Endothelial cell of umbilical vein (primary cell): ENCODE data around the gene ALKBH5. TPM values are rescaled to one million over a fixed set of nuclear protein-coding genes. Genes with fewer than 3 reads are reported as not detected.

ENCODE experiments used
- BruUV-seq: library from RNA; stranded (reverse); fragments of 400-500 nt; replicated peaks from 2 replicates; lab custom pipeline; 2021; lab: Mats Ljungman, UMichigan
- CTCF ChIA-PET: fragments of 300-600, 350-600 bp; sonication (Branson Sonifier 250); formaldehyde crosslinking; loops from one replicate; lab custom pipeline; 2021; ENCODE audit warnings: antibody characterized with exemption, inconsistent platforms; lab: Charles Lee
- POLR2A ChIA-PET: fragments of 300-600, 350-600 bp; sonication (Branson Sonifier 250); formaldehyde crosslinking; loops from one replicate; lab custom pipeline; 2021; ENCODE audit warnings: antibody characterized with exemption, inconsistent platforms; lab: Charles Lee
- DNase-seq: peaks from one replicate; pipeline ENCODE4 v3.0.0-alpha.2; 2011; ENCODE audit warnings: low read depth, low spot score
- FAIRE-seq: peaks from 2 replicates; lab custom pipeline; 2011; peaks lifted over from hg19 to GRCh38; lab: Jason Lieb, UNC
- H2AFZ ChIP-seq: 2 replicates; pipeline ENCODE4 v1.6.0; 2012; ENCODE audit warnings: low read depth, low read length, control low read depth, inconsistent platforms
- H3K27ac ChIP-seq: 2 replicates; pipeline ENCODE4 v1.5.1; 2011; ENCODE audit warnings: low read depth, mild to moderate bottlenecking, control low read depth, low read length, moderate library complexity; ENCODE audit not compliant: insufficient read depth
- H3K27me3 ChIP-seq, 2 experiments: 2 replicates each; pipeline versions ENCODE4 v1.6.0 to v1.6.1; 2011; ENCODE audit warnings: low read length in 2 of 2, mixed read lengths in 1 of 2; ENCODE audit not compliant: control insufficient read depth in 2 of 2, insufficient read depth in 2 of 2
- H3K36me3 ChIP-seq, 2 experiments: 2 replicates in 1 of 2; 3 replicates in 1 of 2; pipeline ENCODE4 v1.5.1; 2011; ENCODE audit warnings: low read length in 2 of 2, mild to moderate bottlenecking in 1 of 2, moderate library complexity in 1 of 2; ENCODE audit not compliant: control insufficient read depth in 2 of 2, insufficient read depth in 2 of 2; ENCODE audit errors: extremely low read depth in 1 of 2
- H3K4me1 ChIP-seq: 3 replicates; pipeline ENCODE4 v1.5.1; 2011; ENCODE audit warnings: mild to moderate bottlenecking, low read length; ENCODE audit not compliant: control insufficient read depth, insufficient read depth; ENCODE audit errors: extremely low read depth
- H3K4me2 ChIP-seq: 2 replicates; pipeline ENCODE4 v1.6.1; 2011; ENCODE audit warnings: low read length, control low read depth, mixed read lengths; ENCODE audit not compliant: insufficient read depth
- H3K4me3 ChIP-seq, 3 experiments: fragments of 200-600 bp in 1 of 3; sonication (generic), shearing (Covaris generic) in 1 of 3; replicated peaks in 1 of 3; 2 replicates each; pipeline ENCODE4 v1.5.1; 2011 to 2016; ENCODE audit warnings: control low read depth in 3 of 3, low read length in 3 of 3, mild to moderate bottlenecking in 2 of 3, inconsistent platforms in 1 of 3, low read depth in 1 of 3, moderate library complexity in 1 of 3; ENCODE audit not compliant: insufficient read depth in 1 of 3
- H3K79me2 ChIP-seq: 2 replicates; pipeline ENCODE4 v1.6.0; 2012; ENCODE audit warnings: low read length, inconsistent platforms; ENCODE audit not compliant: control insufficient read depth, insufficient read depth
- H3K9ac ChIP-seq: replicated peaks from 2 replicates; pipeline ENCODE3; 2011; ENCODE audit warnings: low read length, control low read depth; ENCODE audit not compliant: insufficient read depth; ENCODE audit errors: extremely low read depth
- H3K9me1 ChIP-seq: replicated peaks from 3 replicates; pipeline ENCODE4 v1.6.0; 2011; ENCODE audit warnings: mild to moderate bottlenecking, low read length; ENCODE audit not compliant: control insufficient read depth, insufficient read depth; ENCODE audit errors: extremely low read depth
- H3K9me3 ChIP-seq: replicated peaks from 2 replicates; pipeline ENCODE4 v1.5.1; 2012; ENCODE audit warnings: low read length, inconsistent platforms; ENCODE audit not compliant: control insufficient read depth, insufficient read depth
- H4K20me1 ChIP-seq: replicated peaks from 2 replicates; pipeline ENCODE3; 2011; ENCODE audit warnings: mild to moderate bottlenecking, low read length; ENCODE audit not compliant: control insufficient read depth, insufficient read depth; ENCODE audit errors: extremely low read depth
- EZH2 ChIP-seq: IDR thresholded peaks from 2 replicates; pipeline ENCODE4 v1.6.1; 2012; ENCODE audit warnings: borderline replicate concordance, low read depth, mild to moderate bottlenecking, moderate library complexity, low read length, inconsistent platforms; ENCODE audit not compliant: severe bottlenecking
- FOS ChIP-seq: IDR thresholded peaks from 2 replicates; pipeline ENCODE4 v1.6.1; 2011; ENCODE audit warnings: mild to moderate bottlenecking, low read length, moderate library complexity, borderline replicate concordance; ENCODE audit not compliant: insufficient read depth
- GATA2 ChIP-seq: IDR thresholded peaks from 2 replicates; pipeline ENCODE4 v1.7.0; 2011; ENCODE audit warnings: low read depth, mild to moderate bottlenecking, moderate library complexity, mixed read lengths, low read length; ENCODE audit not compliant: insufficient read length, insufficient read depth
- JUN ChIP-seq: IDR thresholded peaks from 2 replicates; pipeline ENCODE4 v1.6.1; 2011; ENCODE audit warnings: borderline replicate concordance, low read depth; ENCODE audit not compliant: insufficient read length, insufficient read depth
- MYC ChIP-seq: IDR thresholded peaks from one replicate; pipeline ENCODE4 v1.6.1; 2011; ENCODE audit warnings: mild to moderate bottlenecking, low read depth, low read length
- POLR2A ChIP-seq: IDR thresholded peaks from 2 replicates; pipeline ENCODE4 v1.6.1; 2012; ENCODE audit warnings: low read depth, mild to moderate bottlenecking, control low read depth, low read length
- POLR2AphosphoS5 ChIP-seq: IDR thresholded peaks from 2 replicates; pipeline ENCODE4 v1.6.1; 2012; ENCODE audit warnings: low read depth, mild to moderate bottlenecking, control low read depth, low read length, moderate library complexity; ENCODE audit not compliant: insufficient read depth
- dilution Hi-C: fragments of 300-500 bp; cut with MboI; formaldehyde crosslinking; loops from one replicate; pipeline ENCODE4 v1.15.0; 2019; ENCODE audit warnings: low sequenced_read_pairs; ENCODE audit not compliant: extremely low pct_ligation_motif_present
- intact Hi-C: fragments of 100-400 bp; cut with micrococcal nuclease; formaldehyde crosslinking; loops from one replicate; pipeline ENCODE4 v1.10.0; 2022
- polyA plus RNA-seq, 4 experiments: library from polyadenylated mRNA; depleted of rRNA in 3 of 4; stranded (reverse) in 3 of 4; unstranded in 1 of 4; fragments of >200 nt; gene quantifications; 2 replicates each; pipeline versions ENCODE4 v1.2.1 to v1.2.3, GENCODE V29; 2011 to 2012; ENCODE audit warnings: missing spikeins in 1 of 4
- total RNA-seq: library from RNA; stranded (reverse); gene quantifications from 2 replicates; pipeline ENCODE4 v1.2.3, GENCODE V29; 2021
- TF ChIP-seq, protein P1 (sequence below): IDR thresholded peaks from 2 replicates; pipeline ENCODE4 v1.6.1; 2011; ENCODE audit not compliant: insufficient read depth, insufficient read length
- TF ChIP-seq, protein P2 (sequence below), 2 donors: IDR thresholded peaks; 1 replicate in 1 of 2; 2 replicates in 1 of 2; pipeline ENCODE4 v1.5.1; 2011; ENCODE audit warnings: low read length in 2 of 2, mild to moderate bottlenecking in 2 of 2, moderate library complexity in 2 of 2, control low read depth in 1 of 2, inconsistent platforms in 1 of 2, low read depth in 1 of 2; ENCODE audit not compliant: insufficient read depth in 1 of 2; ENCODE audit errors: extremely low read depth in 1 of 2

Gene ALKBH5
- total and polyA plus RNA-seq, 2 donors (not counting 3 experiments of a cell fraction or from before 2014, with no cell fraction given): 55.3 to 71.0 TPM

DNA sequence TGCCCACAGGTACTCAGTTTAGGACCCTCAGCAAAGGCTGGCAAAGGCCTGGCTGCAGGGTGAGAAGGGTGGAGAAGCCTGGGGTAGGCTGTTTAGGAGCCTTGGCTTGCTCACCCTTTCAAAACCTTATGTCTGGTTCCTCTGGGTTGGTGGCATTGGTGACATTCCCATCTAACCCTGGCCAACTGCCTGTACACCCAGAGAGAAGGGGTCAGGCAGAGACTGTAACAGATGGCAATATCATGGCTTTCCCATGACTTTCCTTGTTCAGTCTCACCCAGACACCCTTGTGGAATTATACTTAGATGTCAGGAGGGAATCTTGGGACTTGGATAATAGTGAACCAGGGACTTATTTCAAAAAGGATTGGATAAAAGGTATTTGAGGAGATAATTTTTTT, 23.3 kb downstream of the ALKBH5 start:
- Histone ChIP-seq H3K9ac (no peak overlapping the region), H3K4me2 (no peak overlapping the region), H3K9me3 (no peaks in the 10 kb centered on the region), H3K4me3 (no peak overlapping the region), H2AFZ (no peak overlapping the region), H3K4me1 (no peaks in the 10 kb centered on the region), H4K20me1 (no peaks in the 10 kb centered on the region), H3K36me3 (peaks cover 9 to 40% of the 10 kb centered on the region in 2 experiments), H3K27ac (no peak overlapping the region), H3K79me2 (peaks cover 22% of the 10 kb centered on the region), H3K27me3 (no peaks in the 10 kb centered on the region), H3K9me1 (no peaks in the 10 kb centered on the region)
- TF ChIP-seq FOS: no peak
- TF ChIP-seq MYC: no peak
- DNase-seq: no peak
- CTCF ChIA-PET: interaction anchor here (1.3 kb wide), 1 partner anchor 16 kb away, joined by 3 read pairs; no protein-coding TSS in a partner anchor
- POLR2A ChIA-PET: no interaction called here
- no peak for FAIRE-seq
- dilution Hi-C loops (no loop called here), intact Hi-C loops (no loop called here)
- no TSS peak for BruUV-seq

DNA sequence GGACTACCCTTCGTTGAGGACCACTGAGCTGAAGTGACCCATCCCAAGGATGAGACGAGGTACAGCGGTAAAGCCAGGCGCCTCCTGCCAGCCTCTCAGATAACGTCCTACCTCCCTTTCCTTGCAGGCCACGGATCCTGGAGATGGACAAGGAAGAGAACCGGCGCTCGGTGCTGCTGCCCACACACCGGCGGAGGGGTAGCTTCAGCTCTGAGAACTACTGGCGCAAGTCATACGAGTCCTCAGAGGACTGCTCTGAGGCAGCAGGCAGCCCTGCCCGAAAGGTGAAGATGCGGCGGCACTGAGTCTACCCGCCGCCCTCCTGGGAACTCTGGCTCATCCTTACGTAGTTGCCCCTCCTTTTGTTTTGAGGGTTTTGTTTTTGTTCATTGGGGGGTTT, 24.5 kb downstream of the ALKBH5 start:
- Histone ChIP-seq H3K4me2 (no peak overlapping the region), H3K4me1 (no peaks in the 10 kb centered on the region), H4K20me1 (no peaks in the 10 kb centered on the region), H3K9me1 (no peaks in the 10 kb centered on the region), H2AFZ (no peak overlapping the region), H3K9me3 (no peaks in the 10 kb centered on the region), H3K79me2 (peaks cover 18% of the 10 kb centered on the region), H3K9ac (no peak overlapping the region), H3K36me3 (peaks cover 9 to 40% of the 10 kb centered on the region in 2 experiments), H3K27me3 (no peaks in the 10 kb centered on the region), H3K27ac (no peak overlapping the region), H3K4me3 (no peak overlapping the region)
- FAIRE-seq (no peak), DNase-seq (no peak)
- BruUV-seq: no TSS peak
- dilution Hi-C loops (no loop called here), intact Hi-C loops (no loop called here)
- ChIA-PET POLR2A (no interaction called here), CTCF (interaction anchor here (1.3 to 1.9 kb wide), 2 partner anchors 10 to 11 kb away, joined by 3 to 7 read pairs; no protein-coding TSS in a partner anchor)
- TF ChIP-seq, protein P1, sequence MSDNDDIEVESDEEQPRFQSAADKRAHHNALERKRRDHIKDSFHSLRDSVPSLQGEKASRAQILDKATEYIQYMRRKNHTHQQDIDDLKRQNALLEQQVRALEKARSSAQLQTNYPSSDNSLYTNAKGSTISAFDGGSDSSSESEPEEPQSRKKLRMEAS: no peak
- TF ChIP-seq FOS (no peak), POLR2A (no peak), GATA2 (no peak), POLR2AphosphoS5 (no peak), EZH2 (no peak), JUN (no peak), MYC (no peak)
- TF ChIP-seq, protein P2, sequence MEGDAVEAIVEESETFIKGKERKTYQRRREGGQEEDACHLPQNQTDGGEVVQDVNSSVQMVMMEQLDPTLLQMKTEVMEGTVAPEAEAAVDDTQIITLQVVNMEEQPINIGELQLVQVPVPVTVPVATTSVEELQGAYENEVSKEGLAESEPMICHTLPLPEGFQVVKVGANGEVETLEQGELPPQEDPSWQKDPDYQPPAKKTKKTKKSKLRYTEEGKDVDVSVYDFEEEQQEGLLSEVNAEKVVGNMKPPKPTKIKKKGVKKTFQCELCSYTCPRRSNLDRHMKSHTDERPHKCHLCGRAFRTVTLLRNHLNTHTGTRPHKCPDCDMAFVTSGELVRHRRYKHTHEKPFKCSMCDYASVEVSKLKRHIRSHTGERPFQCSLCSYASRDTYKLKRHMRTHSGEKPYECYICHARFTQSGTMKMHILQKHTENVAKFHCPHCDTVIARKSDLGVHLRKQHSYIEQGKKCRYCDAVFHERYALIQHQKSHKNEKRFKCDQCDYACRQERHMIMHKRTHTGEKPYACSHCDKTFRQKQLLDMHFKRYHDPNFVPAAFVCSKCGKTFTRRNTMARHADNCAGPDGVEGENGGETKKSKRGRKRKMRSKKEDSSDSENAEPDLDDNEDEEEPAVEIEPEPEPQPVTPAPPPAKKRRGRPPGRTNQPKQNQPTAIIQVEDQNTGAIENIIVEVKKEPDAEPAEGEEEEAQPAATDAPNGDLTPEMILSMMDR (IDR thresholded peaks at IDR 0.05; ENCODE audit: extremely low read depth in 1 of 2, insufficient read depth in 1 of 2, low read depth in 1 of 2, low read length in 2 of 2): no peak
